ENCODE measurements around the gene NDC1.

The NDC1 gene

DNA sequence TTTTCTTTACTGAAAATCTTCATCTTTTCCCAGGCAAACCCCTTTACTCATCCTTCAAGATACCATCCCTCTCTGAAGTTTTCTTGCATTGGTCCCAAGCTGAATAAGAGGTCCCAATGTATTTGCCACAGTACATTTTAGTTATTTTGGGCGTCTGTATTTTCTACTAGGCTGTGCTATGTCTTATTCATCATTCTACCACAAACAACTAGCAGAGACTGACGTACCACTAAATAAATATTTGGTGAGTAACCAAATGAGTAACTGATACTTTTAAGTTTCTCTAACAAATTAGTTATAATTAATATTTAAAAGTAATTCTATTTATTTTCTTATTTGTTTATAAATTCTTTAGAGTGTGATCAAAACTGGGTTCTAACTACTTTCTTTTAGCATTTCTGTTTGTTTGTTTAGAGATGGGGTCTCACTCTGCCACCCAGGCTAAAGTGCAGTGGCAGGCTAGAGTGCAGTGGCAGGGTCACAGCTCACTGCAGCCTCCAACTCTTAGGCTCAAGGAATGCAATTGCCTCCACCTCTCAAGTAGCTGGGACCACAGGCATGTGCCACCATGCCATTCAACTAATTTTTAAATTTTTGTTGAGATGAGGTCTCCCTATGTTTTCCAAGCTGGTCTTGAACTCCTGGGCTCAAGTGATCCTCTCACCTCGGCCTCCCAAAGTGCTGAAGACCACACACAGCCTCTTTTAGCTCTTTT, 33.1 kb downstream of the NDC1 start:
- DNase-seq (ENCODE audit: low read depth, low spot score) = no peak
- CTCF ChIA-PET = interaction anchor here (0.9 kb wide), 1 partner anchor 12 kb away, joined by 3 read pairs; no protein-coding TSS in a partner anchor
- TF ChIP-seq, protein P1, sequence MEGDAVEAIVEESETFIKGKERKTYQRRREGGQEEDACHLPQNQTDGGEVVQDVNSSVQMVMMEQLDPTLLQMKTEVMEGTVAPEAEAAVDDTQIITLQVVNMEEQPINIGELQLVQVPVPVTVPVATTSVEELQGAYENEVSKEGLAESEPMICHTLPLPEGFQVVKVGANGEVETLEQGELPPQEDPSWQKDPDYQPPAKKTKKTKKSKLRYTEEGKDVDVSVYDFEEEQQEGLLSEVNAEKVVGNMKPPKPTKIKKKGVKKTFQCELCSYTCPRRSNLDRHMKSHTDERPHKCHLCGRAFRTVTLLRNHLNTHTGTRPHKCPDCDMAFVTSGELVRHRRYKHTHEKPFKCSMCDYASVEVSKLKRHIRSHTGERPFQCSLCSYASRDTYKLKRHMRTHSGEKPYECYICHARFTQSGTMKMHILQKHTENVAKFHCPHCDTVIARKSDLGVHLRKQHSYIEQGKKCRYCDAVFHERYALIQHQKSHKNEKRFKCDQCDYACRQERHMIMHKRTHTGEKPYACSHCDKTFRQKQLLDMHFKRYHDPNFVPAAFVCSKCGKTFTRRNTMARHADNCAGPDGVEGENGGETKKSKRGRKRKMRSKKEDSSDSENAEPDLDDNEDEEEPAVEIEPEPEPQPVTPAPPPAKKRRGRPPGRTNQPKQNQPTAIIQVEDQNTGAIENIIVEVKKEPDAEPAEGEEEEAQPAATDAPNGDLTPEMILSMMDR (IDR thresholded peaks at IDR 0.05; ENCODE audit: insufficient read depth, low read length, missing control alignments) = no peak
- no peak overlapping the region for H3K4me3 ChIP-seq (ENCODE audit: low read depth, low read length)
- POLR2A ChIA-PET = no interaction called here

DNA sequence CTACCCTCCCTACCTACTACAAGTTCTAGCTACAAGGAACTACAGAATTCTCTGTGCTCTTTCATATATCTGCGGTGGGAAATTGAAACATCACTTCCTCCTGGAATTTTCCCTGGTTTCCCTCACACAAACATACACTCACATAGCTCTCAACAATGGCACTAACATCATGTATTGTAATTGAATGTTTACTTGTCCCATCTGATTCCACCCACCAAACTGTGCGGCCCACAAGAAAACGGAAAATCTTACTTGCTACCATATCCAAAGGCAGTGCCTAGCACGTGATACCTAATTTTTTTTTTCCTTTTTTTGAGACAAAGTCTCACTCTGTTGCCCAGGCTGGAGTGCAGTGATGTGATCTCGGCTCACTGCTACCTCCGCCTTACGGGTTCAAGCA, 33.9 kb downstream of the NDC1 start:
- CTCF ChIA-PET = no interaction called here
- POLR2A ChIA-PET = no interaction called here
- TF ChIP-seq, protein P1 (IDR thresholded peaks at IDR 0.05; ENCODE audit: insufficient read depth, low read length, missing control alignments) = no peak

DNA sequence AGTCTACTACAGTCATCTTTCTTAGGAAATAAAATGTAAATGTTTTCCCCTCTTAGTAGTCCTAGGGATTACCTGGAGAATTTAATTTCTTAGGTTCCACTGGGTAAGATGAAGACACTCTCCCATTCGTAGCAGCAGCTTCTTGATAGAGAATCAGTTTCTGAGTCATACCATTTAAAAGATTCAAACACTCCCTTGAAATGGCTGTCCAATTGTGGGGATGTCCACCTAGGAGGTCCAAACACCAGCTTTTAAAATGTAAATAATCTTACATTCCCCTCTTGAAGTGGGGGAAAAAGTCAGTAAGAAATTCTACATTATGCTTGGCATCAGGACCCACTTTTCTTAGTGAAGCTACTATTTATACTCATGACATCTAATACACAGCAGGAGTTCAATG, 37.5 kb downstream of the NDC1 start:
- no peak overlapping the region for H3K4me3 ChIP-seq (ENCODE audit: low read depth, low read length)
- DNase-seq (ENCODE audit: low read depth, low spot score) = no peak
- TF ChIP-seq, protein P1 (IDR thresholded peaks at IDR 0.05; ENCODE audit: insufficient read depth, low read length, missing control alignments) = no peak
- ChIA-PET CTCF (interaction anchor here (2.2 kb wide), 1 partner anchor 26 kb away, joined by 4 read pairs; no protein-coding TSS in a partner anchor), POLR2A (no interaction called here)

More for the DNA sequence above, 33.9 kb downstream of the NDC1 start:
- H3K4me3 ChIP-seq (ENCODE audit: low read depth, low read length) = no peak overlapping the region
- no peak for DNase-seq (ENCODE audit: low read depth, low spot score)

DNA sequence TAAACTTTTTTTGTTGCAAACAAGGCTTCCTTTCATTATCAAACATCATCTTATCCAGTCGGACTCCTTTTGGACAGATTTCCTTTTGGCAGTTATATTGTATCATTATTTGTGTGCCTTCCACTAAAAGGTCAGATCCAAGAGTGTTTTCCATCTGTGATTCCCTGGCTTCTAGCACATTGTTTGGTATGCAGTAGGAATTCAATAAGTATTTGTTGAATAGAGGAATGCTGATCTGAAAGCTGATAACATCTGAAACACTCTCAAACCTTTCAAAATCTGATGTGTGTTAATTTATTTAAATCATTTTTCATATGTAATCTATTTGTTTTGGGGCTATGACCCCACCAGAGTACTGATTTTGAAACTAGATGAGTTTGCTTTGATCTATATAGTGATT, 39.0 kb downstream of the NDC1 start:
- TF ChIP-seq, protein P1 (IDR thresholded peaks at IDR 0.05; ENCODE audit: insufficient read depth, low read length, missing control alignments) = no peak
- no peak overlapping the region for H3K4me3 ChIP-seq (ENCODE audit: low read depth, low read length)
- CTCF ChIA-PET = interaction anchor here (1.3 kb wide), 1 partner anchor 62 kb away, joined by 3 read pairs; no protein-coding TSS in a partner anchor
- DNase-seq (ENCODE audit: low read depth, low spot score) = no peak
- POLR2A ChIA-PET = no interaction called here

DNA sequence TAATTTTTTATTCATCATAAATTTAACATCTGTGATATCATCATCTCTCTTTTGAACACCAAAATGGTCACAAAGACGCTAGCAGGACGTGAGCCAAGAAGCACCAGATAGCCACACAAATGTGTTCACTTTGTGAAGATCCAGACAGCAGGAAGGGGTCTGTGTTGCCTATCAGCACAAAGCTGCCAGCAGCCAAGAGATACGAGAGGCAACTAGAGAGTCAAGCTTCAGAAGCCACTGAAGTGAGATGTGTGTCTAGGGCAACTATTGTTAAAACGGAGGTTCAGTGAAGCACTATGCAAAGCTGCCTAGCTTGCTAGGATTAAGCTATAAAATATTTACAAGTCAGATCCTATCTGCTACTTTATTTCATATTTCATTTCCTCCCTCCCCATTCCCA, 45.3 kb downstream of the NDC1 start:
- ChIA-PET POLR2A (no interaction called here), CTCF (interaction anchor here (1.0 to 1.2 kb wide), 2 partner anchors 12 to 17 kb away, joined by 3 to 4 read pairs; no protein-coding TSS in a partner anchor)
- H3K4me3 ChIP-seq (ENCODE audit: low read depth, low read length) = no peak overlapping the region
- TF ChIP-seq, protein P1 (IDR thresholded peaks at IDR 0.05; ENCODE audit: insufficient read depth, low read length, missing control alignments) = no peak
- no peak for DNase-seq (ENCODE audit: low read depth, low spot score)

DNA sequence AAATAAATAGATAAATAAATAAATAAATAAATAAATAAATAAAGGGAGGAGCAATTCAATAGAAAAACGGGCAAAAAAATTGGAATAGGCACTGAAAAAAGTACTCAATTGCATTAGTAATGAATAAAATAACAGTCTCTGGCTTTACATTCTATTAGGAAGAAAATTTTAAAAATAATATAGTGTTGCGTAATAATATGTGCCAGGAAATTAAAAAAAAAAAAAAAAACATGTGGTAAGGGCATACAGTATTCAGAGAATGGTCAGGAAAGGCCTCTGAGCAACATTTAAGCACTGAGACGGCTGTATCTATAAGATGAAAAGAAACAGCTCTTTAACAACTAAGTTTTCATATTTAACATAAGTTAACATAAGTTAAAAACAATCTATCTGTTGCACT, 50.4 kb downstream of the NDC1 start:
- CTCF ChIA-PET = no interaction called here

More for the DNA sequence above, 50.4 kb downstream of the NDC1 start:
- TF ChIP-seq, protein P1 (IDR thresholded peaks at IDR 0.05; ENCODE audit: insufficient read depth, low read length, missing control alignments) = no peak
- no peak overlapping the region for H3K4me3 ChIP-seq (ENCODE audit: low read depth, low read length)
- DNase-seq (ENCODE audit: low read depth, low spot score) = no peak
- POLR2A ChIA-PET = no interaction called here

All from AG04449 (cell line).